ENCODE results near the gene TMEM151A. TPM values are rescaled to one million over a fixed set of nuclear protein-coding genes. Genes with fewer than 3 reads are reported as not detected.
"Not testable (repeated sequence)": the region's sequence is repeated elsewhere in the genome, so short reads cannot be mapped to it uniquely, and the experiment has no call there.

TMEM151A gene
- total RNA-seq, 1 donor from 2014 or later: 19.2 TPM

DNA sequence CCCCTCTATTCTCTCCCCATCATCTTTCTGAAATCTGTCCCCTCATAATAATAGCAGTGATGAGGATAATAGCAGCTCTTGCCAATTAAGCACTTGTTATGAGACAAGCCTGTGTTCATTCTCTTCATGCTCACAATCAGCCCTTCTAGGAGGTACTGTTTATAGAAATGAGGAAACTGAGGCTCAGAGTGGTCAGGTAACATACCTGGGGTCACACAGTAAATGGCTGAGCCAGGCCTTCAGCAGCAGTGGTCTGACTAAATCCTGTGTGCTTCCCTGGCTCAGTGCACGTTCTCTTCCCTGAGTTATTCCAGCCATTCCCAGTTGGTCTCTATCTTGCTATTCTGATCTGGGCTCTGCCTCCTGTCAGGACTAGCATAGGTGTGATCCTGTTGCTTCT, 17.5 kb upstream of the TMEM151A start:
- Mint-ChIP-seq H3K27me3 (ENCODE audit: unreplicated experiment) (peaks cover 16% of the 10 kb centered on the region), H3K9me3 (ENCODE audit: unreplicated experiment) (peaks cover 4% of the 10 kb centered on the region), H3K27ac (ENCODE audit: unreplicated experiment) (no peak overlapping the region), H3K36me3 (ENCODE audit: unreplicated experiment) (peaks cover 4% of the 10 kb centered on the region), H3K4me1 (ENCODE audit: low read depth, unreplicated experiment) (no peaks in the 10 kb centered on the region), H3K4me3 (ENCODE audit: unreplicated experiment) (no peak overlapping the region)
- no peak for DNase-seq
- TF ChIP-seq, protein P1, sequence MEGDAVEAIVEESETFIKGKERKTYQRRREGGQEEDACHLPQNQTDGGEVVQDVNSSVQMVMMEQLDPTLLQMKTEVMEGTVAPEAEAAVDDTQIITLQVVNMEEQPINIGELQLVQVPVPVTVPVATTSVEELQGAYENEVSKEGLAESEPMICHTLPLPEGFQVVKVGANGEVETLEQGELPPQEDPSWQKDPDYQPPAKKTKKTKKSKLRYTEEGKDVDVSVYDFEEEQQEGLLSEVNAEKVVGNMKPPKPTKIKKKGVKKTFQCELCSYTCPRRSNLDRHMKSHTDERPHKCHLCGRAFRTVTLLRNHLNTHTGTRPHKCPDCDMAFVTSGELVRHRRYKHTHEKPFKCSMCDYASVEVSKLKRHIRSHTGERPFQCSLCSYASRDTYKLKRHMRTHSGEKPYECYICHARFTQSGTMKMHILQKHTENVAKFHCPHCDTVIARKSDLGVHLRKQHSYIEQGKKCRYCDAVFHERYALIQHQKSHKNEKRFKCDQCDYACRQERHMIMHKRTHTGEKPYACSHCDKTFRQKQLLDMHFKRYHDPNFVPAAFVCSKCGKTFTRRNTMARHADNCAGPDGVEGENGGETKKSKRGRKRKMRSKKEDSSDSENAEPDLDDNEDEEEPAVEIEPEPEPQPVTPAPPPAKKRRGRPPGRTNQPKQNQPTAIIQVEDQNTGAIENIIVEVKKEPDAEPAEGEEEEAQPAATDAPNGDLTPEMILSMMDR (IDR thresholded peaks at IDR 0.05; ENCODE audit: partially characterized antibody, unreplicated experiment): no peak

DNA sequence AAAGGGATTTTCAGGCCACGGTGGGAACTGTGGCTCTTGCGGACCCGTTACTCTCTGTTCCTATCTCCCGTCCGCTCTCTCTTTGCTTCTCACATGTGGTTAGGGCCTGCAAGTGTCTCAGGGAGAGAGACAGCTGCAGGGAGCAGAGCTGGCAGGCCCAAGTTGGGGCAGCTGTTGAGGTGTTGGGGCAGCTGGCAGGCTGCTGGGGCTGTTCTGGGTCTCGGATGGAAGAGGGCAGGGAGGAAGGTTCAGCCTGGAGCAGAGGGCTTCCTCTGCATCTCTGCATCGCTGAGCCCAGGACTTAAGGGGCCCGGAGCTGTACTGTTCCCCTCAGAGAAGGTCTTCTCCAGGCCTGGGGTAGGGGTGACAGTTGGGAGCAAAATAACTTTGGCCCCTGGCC, 16.3 kb upstream of the TMEM151A start:
- H3K9me3 Mint-ChIP-seq (ENCODE audit: unreplicated experiment): peaks cover 3% of the 10 kb centered on the region
- H3K27ac Mint-ChIP-seq (ENCODE audit: unreplicated experiment): no peak overlapping the region
- peaks cover 3% of the 10 kb centered on the region for H3K4me1 Mint-ChIP-seq (ENCODE audit: low read depth, unreplicated experiment)
- H3K4me3 Mint-ChIP-seq (ENCODE audit: unreplicated experiment): no peak overlapping the region
- peaks cover 4% of the 10 kb centered on the region for H3K36me3 Mint-ChIP-seq (ENCODE audit: unreplicated experiment)
- DNase-seq: no peak
- H3K27me3 Mint-ChIP-seq (ENCODE audit: unreplicated experiment): peaks cover 15% of the 10 kb centered on the region
- TF ChIP-seq, protein P1 (IDR thresholded peaks at IDR 0.05; ENCODE audit: partially characterized antibody, unreplicated experiment): no peak

- peaks cover 6% of the 10 kb centered on the region for H3K4me1 Mint-ChIP-seq (ENCODE audit: low read depth, unreplicated experiment)
- no peak overlapping the region for H3K27ac Mint-ChIP-seq (ENCODE audit: unreplicated experiment)
- H3K27me3 Mint-ChIP-seq (ENCODE audit: unreplicated experiment): peaks cover 16% of the 10 kb centered on the region
- peaks cover 4% of the 10 kb centered on the region for H3K36me3 Mint-ChIP-seq (ENCODE audit: unreplicated experiment)
- peaks cover 5% of the 10 kb centered on the region for H3K9me3 Mint-ChIP-seq (ENCODE audit: unreplicated experiment)
- H3K4me3 Mint-ChIP-seq (ENCODE audit: unreplicated experiment): no peak overlapping the region
- TF ChIP-seq, protein P1 (IDR thresholded peaks at IDR 0.05; ENCODE audit: partially characterized antibody, unreplicated experiment): no peak
- no peak for DNase-seq
Observed at GRCh38 chr11:66275984-66276612, 15.6 kb upstream of the TMEM151A start.

- Mint-ChIP-seq H3K4me1 (ENCODE audit: low read depth, unreplicated experiment) (peaks cover 11% of the 10 kb centered on the region), H3K27me3 (ENCODE audit: unreplicated experiment) (peaks cover 18% of the 10 kb centered on the region), H3K9me3 (ENCODE audit: unreplicated experiment) (peaks cover 10% of the 10 kb centered on the region)
- H3K27ac Mint-ChIP-seq (ENCODE audit: unreplicated experiment); H3K36me3 Mint-ChIP-seq (ENCODE audit: unreplicated experiment); DNase-seq; H3K4me3 Mint-ChIP-seq (ENCODE audit: unreplicated experiment): not testable (repeated sequence)
Observed at GRCh38 chr11:66276619-66277018, 15.1 kb upstream of the TMEM151A start.

GRCh38 chr11:66277064-66277463, 14.6 kb upstream of the TMEM151A start:
- H3K27me3 Mint-ChIP-seq (ENCODE audit: unreplicated experiment): peaks cover 17% of the 10 kb centered on the region
- peaks cover 16% of the 10 kb centered on the region for H3K4me1 Mint-ChIP-seq (ENCODE audit: low read depth, unreplicated experiment)
- peak overlapping the region; percentile 25 for H3K4me3 Mint-ChIP-seq (ENCODE audit: unreplicated experiment)
- H3K9me3 Mint-ChIP-seq (ENCODE audit: unreplicated experiment): peaks cover 10% of the 10 kb centered on the region
- H3K27ac Mint-ChIP-seq (ENCODE audit: unreplicated experiment); DNase-seq; H3K36me3 Mint-ChIP-seq (ENCODE audit: unreplicated experiment): not testable (repeated sequence)

DNA sequence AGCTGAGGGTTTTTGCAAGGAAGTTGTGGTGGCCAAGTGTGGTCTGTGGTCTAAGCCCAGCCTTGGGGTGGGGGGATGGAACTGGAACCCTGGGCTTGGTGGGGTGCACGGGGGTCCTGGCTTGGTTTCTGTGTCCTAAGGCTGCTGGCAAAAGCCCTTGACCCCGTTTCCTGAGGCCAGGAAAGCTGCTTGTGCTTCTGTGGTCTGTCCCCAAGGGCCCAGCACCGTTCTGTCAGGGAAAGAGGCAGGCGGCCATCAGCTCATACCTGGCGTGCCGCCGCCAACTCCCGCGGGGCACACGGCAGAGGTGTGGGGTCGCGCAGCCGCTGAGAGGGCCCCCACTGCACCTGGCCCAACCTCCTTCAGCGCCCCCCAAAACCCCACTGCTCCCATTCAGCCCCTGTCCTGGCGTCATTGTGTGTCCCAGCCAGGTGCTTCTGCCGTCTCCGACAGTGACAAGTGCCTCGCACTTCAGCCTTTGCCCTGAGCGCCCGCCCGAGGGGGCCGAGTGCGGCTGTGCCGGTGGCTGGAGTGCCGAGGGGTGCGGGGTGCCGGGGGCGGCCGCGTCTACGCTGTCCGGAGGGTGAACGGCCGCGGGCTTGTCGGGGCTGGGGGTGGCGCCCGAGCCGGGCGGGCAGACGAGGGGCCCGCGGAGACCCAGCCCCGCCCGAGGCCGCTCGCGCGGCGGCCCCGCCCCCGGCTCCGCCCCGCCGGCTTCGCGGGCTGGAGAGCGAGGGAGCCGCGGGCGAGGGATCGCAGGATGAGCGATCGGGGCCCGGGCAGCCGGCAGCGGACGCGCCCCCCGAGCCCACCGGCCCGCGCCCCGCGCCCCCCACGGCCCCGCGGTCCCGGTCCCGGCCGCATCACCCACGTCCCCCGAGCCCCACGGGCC, 14.0 kb upstream of the TMEM151A start, which contains the start of gene CNIH2:
TSS of gene CNIH2 (plus strand) at position 705 of the 892 bp plus-strand sequence. CDS start 282 bp downstream, outside the sequence.
- Mint-ChIP-seq H3K4me1 (ENCODE audit: low read depth, unreplicated experiment) (peaks cover 17% of the 10 kb centered on the region), H3K4me3 (ENCODE audit: unreplicated experiment) (peak within 1 kb of the TSS; percentile 89), H3K9me3 (ENCODE audit: unreplicated experiment) (peaks cover 10% of the 10 kb centered on the region), H3K27me3 (ENCODE audit: unreplicated experiment) (peaks cover 17% of the 10 kb centered on the region), H3K27ac (ENCODE audit: unreplicated experiment) (peak within 1 kb of the TSS; percentile 82), H3K36me3 (ENCODE audit: unreplicated experiment) (peaks cover 4% of the 10 kb centered on the region)
- DNase-seq: peak; percentile 76
- TF ChIP-seq, protein P1 (IDR thresholded peaks at IDR 0.05; ENCODE audit: partially characterized antibody, unreplicated experiment): no peak

Measured in glutamatergic neuron (in vitro differentiated cells).